Measurements from ENCODE around the gene FOXE3.

FOXE3 gene

GRCh38 chr1:47435506-47436303 is 19.6 kb downstream of the FOXE3 start:
- no peak for DNase-seq (ENCODE audit: low spot score)

- peak; percentile 92 for DNase-seq (ENCODE audit: low spot score)
Observed at GRCh38 chr1:47436304-47436978, 20.4 kb downstream of the FOXE3 start.

- DNase-seq (ENCODE audit: low spot score) = no peak
Observed at GRCh38 chr1:47436979-47437446, 20.9 kb downstream of the FOXE3 start.

GRCh38 chr1:47437447-47438164 is 21.5 kb downstream of the FOXE3 start, which contains the start of gene FOXD2:
Gene FOXD2 (plus strand): TSS chr1:47438044. CDS start chr1:47438136, 92 bp downstream.
- DNase-seq (ENCODE audit: low spot score) = peak; percentile 95

- no peak for DNase-seq (ENCODE audit: low spot score)
Observed at GRCh38 chr1:47438165-47439016, 22.3 kb downstream of the FOXE3 start.

- no peak for DNase-seq (ENCODE audit: low spot score)
Observed at GRCh38 chr1:47439017-47439818, 23.1 kb downstream of the FOXE3 start.

- DNase-seq (ENCODE audit: low spot score) = no peak
Observed at GRCh38 chr1:47439819-47440598, 23.9 kb downstream of the FOXE3 start.

- no peak for DNase-seq (ENCODE audit: low spot score)
Observed at GRCh38 chr1:47440599-47441081, 24.6 kb downstream of the FOXE3 start.

- no peak for DNase-seq (ENCODE audit: low spot score)
Observed at GRCh38 chr1:47441450-47442106, 25.5 kb downstream of the FOXE3 start.

GRCh38 chr1:47442202-47442601 is 26.1 kb downstream of the FOXE3 start:
- DNase-seq (ENCODE audit: low spot score) = no peak

GRCh38 chr1:47442842-47443529 is 26.9 kb downstream of the FOXE3 start:
- DNase-seq (ENCODE audit: low spot score) = no peak

GRCh38 chr1:47443530-47444296 is 27.6 kb downstream of the FOXE3 start:
- DNase-seq (ENCODE audit: low spot score) = no peak

GRCh38 chr1:47444297-47444561 is 28.1 kb downstream of the FOXE3 start:
- no peak for DNase-seq (ENCODE audit: low spot score)

- no peak for DNase-seq (ENCODE audit: low spot score)
Observed at GRCh38 chr1:47444562-47445465, 28.7 kb downstream of the FOXE3 start.

GRCh38 chr1:47445823-47446550 is 29.9 kb downstream of the FOXE3 start:
- DNase-seq (ENCODE audit: low spot score) = no peak

GRCh38 chr1:47448462-47449222 is 32.6 kb downstream of the FOXE3 start:
- no peak for DNase-seq (ENCODE audit: low spot score)

Data from HuH-7.5 (cell line).